NCI-H187 (cell line): ENCODE measurements around the gene ACACA.

Experiments used
- DNase-seq, 2 experiments: peaks; one replicate each; lab custom pipeline; 2025; lab: John Stamatoyannopoulos, UW

The ACACA gene

DNA sequence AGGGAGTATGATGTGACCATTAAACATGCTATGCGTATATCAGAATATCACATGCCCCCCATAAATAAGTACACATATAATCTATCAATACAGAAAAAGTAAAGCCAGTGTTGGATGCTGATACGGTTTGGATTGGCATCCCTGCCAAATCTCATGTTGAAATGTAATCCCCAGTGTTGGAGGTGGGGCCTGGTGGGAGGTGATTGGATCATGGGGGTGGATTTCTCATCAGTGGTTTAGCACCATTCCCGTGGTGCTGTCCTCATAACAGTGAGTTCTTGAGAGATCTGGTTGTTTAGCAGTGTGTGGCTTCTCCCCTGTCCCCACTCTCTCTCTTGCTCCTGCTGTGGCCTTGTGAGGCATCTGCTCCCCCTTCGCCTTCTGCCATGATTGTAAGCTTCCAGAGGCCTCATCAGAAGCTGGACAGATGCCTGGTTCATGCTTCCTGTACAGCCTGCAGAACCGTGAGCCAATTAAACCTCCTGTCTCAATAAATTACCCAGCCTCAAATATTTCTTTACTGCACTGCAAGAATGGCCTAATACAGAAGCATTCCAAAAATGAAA is 369.0 kb downstream of the ACACA start:
- no peak for DNase-seq
